Uterus (tissue), 2 donors: ENCODE results near the gene HGD.

Experiments
- CTCF ChIP-seq, 4 experiments: fragments of 200-600 bp in 2 of 4; fragments of 450-650 bp in 2 of 4; sonication (generic) in 2 of 4; IDR thresholded peaks; one replicate each; pipeline ENCODE4 v1.5.1; 2016 to 2019; ENCODE audit warnings: antibody characterized with exemption in 4 of 4, mild to moderate bottlenecking in 2 of 4, moderate library complexity in 1 of 4
- POLR2A ChIP-seq, 2 donors: fragments of 450-650 bp; IDR thresholded peaks; one replicate each; pipeline ENCODE4 v1.6.1; 2016; ENCODE audit warnings: antibody characterized with exemption in 2 of 2, mild to moderate bottlenecking in 1 of 2, moderate library complexity in 1 of 2

- TF ChIP-seq CTCF (IDR thresholded peaks at IDR 0.05): no peak
- TF ChIP-seq POLR2A (IDR thresholded peaks at IDR 0.05): no peak
Observed at GRCh38 chr3:120625159-120625586, 56.9 kb downstream of the HGD start.
